K562 (cell line): ENCODE results near the gene SNX18. TPM values are rescaled to one million over a fixed set of nuclear protein-coding genes. Genes with fewer than 3 reads are reported as not detected.

Experiments used
- ATAC-seq: fragments of 200-7000 bp; cut with Tn5 transposase; 3 replicates; pipeline ENCODE4 v1.9.1; 2020; ENCODE audit warnings: moderate library complexity
- BruUV-seq: library from RNA; stranded (reverse); fragments of 400-500 nt; replicated peaks from 2 replicates; lab custom pipeline; 2021; lab: Mats Ljungman, UMichigan
- CTCF ChIA-PET: fragments of 300-600 bp; formaldehyde crosslinking; extraction: SDS; loops from one replicate; lab custom pipeline; 2021; ENCODE audit warnings: low intra/inter-chr PET ratio; lab: Yijun Ruan, JAX
- POLR2A ChIA-PET: fragments of 300-600, 350-650 bp; sonication (Branson Sonifier 250); formaldehyde crosslinking; extraction: SDS; loops from one replicate; lab custom pipeline; 2021; ENCODE audit warnings: antibody characterized with exemption, inconsistent platforms; lab: Yijun Ruan, JAX
- DNase-seq, 4 experiments: peaks; one replicate each; pipeline versions ENCODE4 v3.0.0 to v3.0.0-alpha.2; 2011 to 2018; ENCODE audit warnings: low spot score in 3 of 4, mixed read lengths in 3 of 4; ENCODE audit errors: extremely low read depth in 1 of 4
- FAIRE-seq: peaks from 2 replicates; lab custom pipeline; 2011; peaks lifted over from hg19 to GRCh38; lab: Jason Lieb, UNC
- H2AFZ ChIP-seq: 2 replicates; pipeline ENCODE4 v1.6.0; 2011; ENCODE audit warnings: low read depth, low read length, control low read depth, inconsistent platforms
- H3K27ac ChIP-seq: fragments of 200-600 bp; 3 replicates; pipeline ENCODE4 v1.8.0; 2011; ENCODE audit warnings: low read depth, mild to moderate bottlenecking, control low read depth, inconsistent platforms, low read length, moderate library complexity, mixed read lengths; ENCODE audit errors: extremely low read depth
- H3K27me3 ChIP-seq, 2 experiments: fragments of 300-600 bp in 1 of 2; 2 replicates in 1 of 2; 3 replicates in 1 of 2; pipeline versions ENCODE4 v1.6.0 to v1.8.0; 2011; ENCODE audit warnings: inconsistent platforms in 2 of 2, low read length in 2 of 2, mild to moderate bottlenecking in 1 of 2, mixed read lengths in 1 of 2, moderate library complexity in 1 of 2; ENCODE audit not compliant: control insufficient read depth in 2 of 2, insufficient read depth in 2 of 2
- H3K36me3 ChIP-seq: fragments of 300-600 bp; 3 replicates; pipeline ENCODE4 v1.8.0; 2011; ENCODE audit warnings: mild to moderate bottlenecking, low read length, inconsistent platforms; ENCODE audit not compliant: control insufficient read depth, insufficient read depth
- H3K4me1 ChIP-seq, 2 experiments: fragments of 200-600 bp in 1 of 2; replicated peaks in 1 of 2; 2 replicates in 1 of 2; 3 replicates in 1 of 2; pipeline versions ENCODE4 v1.5.1 to v1.8.0; 2011; ENCODE audit warnings: inconsistent platforms in 2 of 2, low read length in 2 of 2, mild to moderate bottlenecking in 1 of 2, mixed read lengths in 1 of 2, moderate library complexity in 1 of 2; ENCODE audit not compliant: control insufficient read depth in 2 of 2, insufficient read depth in 2 of 2
- H3K4me2 ChIP-seq: 2 replicates; pipeline ENCODE4 v1.6.1; 2011; ENCODE audit warnings: low read length, control low read depth, inconsistent platforms, mixed read lengths; ENCODE audit not compliant: insufficient read depth
- H3K4me3 ChIP-seq: fragments of 200-600 bp; sonication (generic), shearing (Covaris generic); 2 replicates; pipeline ENCODE4 v1.5.1; 2016; ENCODE audit warnings: control low read depth, inconsistent platforms
- H3K79me2 ChIP-seq: fragments of 200-600 bp; 3 replicates; pipeline ENCODE4 v1.8.0; 2011; ENCODE audit warnings: low read length, inconsistent platforms; ENCODE audit not compliant: control insufficient read depth, insufficient read depth
- H3K9ac ChIP-seq, 2 experiments: 2 replicates each; pipeline versions ENCODE4 v1.6.0 to v1.6.1; 2011; ENCODE audit warnings: low read depth in 2 of 2, low read length in 2 of 2, control low read depth in 1 of 2, inconsistent platforms in 1 of 2, mild to moderate bottlenecking in 1 of 2, mixed read lengths in 1 of 2; ENCODE audit not compliant: insufficient read depth in 1 of 2
- H3K9me1 ChIP-seq: one replicate; pipeline ENCODE4 v1.6.0; 2011; ENCODE audit warnings: inconsistent platforms, mild to moderate bottlenecking, low read length, moderate library complexity; ENCODE audit not compliant: control insufficient read depth, insufficient read depth
- H3K9me3 ChIP-seq: replicated peaks from 2 replicates; pipeline ENCODE4 v1.5.1; 2011; ENCODE audit warnings: low read depth, low read length, inconsistent platforms; ENCODE audit not compliant: control insufficient read depth, insufficient read depth
- H4K20me1 ChIP-seq: replicated peaks from 2 replicates; pipeline ENCODE4 v1.6.1; 2011; ENCODE audit warnings: low read length, inconsistent platforms, mixed read lengths; ENCODE audit not compliant: control insufficient read depth, insufficient read depth
- CGGBP1 ChIP-seq: fragments of 250-450 bp; sonication (Bioruptor Pico); IDR thresholded peaks from 2 replicates; pipeline ENCODE4 v1.9.0; 2021; ENCODE audit warnings: mild to moderate bottlenecking
- CTCFL ChIP-seq: IDR thresholded peaks from 2 replicates; pipeline ENCODE4 v1.6.1; 2011; ENCODE audit warnings: borderline replicate concordance, low read depth, mild to moderate bottlenecking, moderate library complexity, low read length; ENCODE audit not compliant: insufficient read depth, poor library complexity, severe bottlenecking
- HMGN3 ChIP-seq: IDR thresholded peaks from 2 replicates; pipeline ENCODE4 v1.6.1; 2011; ENCODE audit warnings: borderline replicate concordance, low read depth, mild to moderate bottlenecking, mixed read lengths, low read length; ENCODE audit not compliant: insufficient read length; ENCODE audit errors: extremely low read depth
- MEIS2 ChIP-seq: fragments of 450-650 bp; IDR thresholded peaks from 2 replicates; pipeline ENCODE4 v1.6.1; 2014; ENCODE audit warnings: mild to moderate bottlenecking; ENCODE audit not compliant: partially characterized antibody
- PBX2 ChIP-seq, 2 experiments: IDR thresholded peaks in 1 of 2; conservative IDR thresholded peaks in 1 of 2; 2 replicates each; pipeline ENCODE4 v1.6.1; 2016; ENCODE audit warnings: low read depth in 2 of 2, mild to moderate bottlenecking in 1 of 2, missing compliant biosample characterization in 1 of 2, missing genetic modification characterization in 1 of 2, moderate library complexity in 1 of 2
- PKNOX1 ChIP-seq: fragments of 450-650 bp; IDR thresholded peaks from 2 replicates; pipeline ENCODE4 v1.6.1; 2016
- TFAM ChIP-seq: fragments of 250-450 bp; sonication (Bioruptor Pico); conservative IDR thresholded peaks from 2 replicates; pipeline ENCODE4 v1.5.0; 2021; ENCODE audit warnings: mild to moderate bottlenecking, moderate library complexity
- ZNF165 ChIP-seq: fragments of 250-450 bp; sonication (Bioruptor Pico); IDR thresholded peaks from 2 replicates; pipeline ENCODE4 v1.4.0; 2020; ENCODE audit warnings: borderline replicate concordance
- in situ Hi-C: fragments of 300-500 bp; cut with MboI; formaldehyde crosslinking; loops from 4 replicates; pipeline ENCODE4 v1.15.0; 2018; ENCODE audit warnings: inconsistent platforms, mixed read lengths
- intact Hi-C: fragments of 100-400 bp; cut with micrococcal nuclease; formaldehyde crosslinking; loops from 2 replicates; pipeline ENCODE4 v1.14.2; 2022
- polyA plus RNA-seq, 8 experiments: library from polyadenylated mRNA; depleted of rRNA in 4 of 8; stranded (reverse) in 5 of 8; unstranded in 3 of 8; fragments of >200 nt; fragmentation: Nextera tagmentation in 2 of 8; fragmentation: Illumina TruSeq in 1 of 8; extraction: Ambion mirVana in 2 of 8; extraction: Trizol in 1 of 8; gene quantifications; 2 replicates each; pipeline versions ENCODE4 v1.2.1 to v1.2.3, GENCODE V29; 2011 to 2014; ENCODE audit warnings: inconsistent platforms in 1 of 8, missing spikeins in 1 of 8
- total RNA-seq, 7 experiments: library from RNA; depleted of rRNA in 6 of 7; stranded (reverse); fragments of >200 nt in 6 of 7; fragmentation: Illumina TruSeq in 2 of 7; extraction: Trizol in 2 of 7; gene quantifications; 2 replicates each; pipeline versions ENCODE4 v1.2.1 to v1.2.3, GENCODE V29; 2011 to 2021; ENCODE audit warnings: low replicate concordance in 1 of 7

SNX18 gene
- total and polyA plus RNA-seq, 9 of the 15 experiments (the other 6 are each of a cell fraction or from before 2014, with no cell fraction given) = 2.3 to 8.8 (median 6.0) TPM

- ATAC-seq (no peak), FAIRE-seq (no peak), DNase-seq (no peak)
- Histone ChIP-seq H2AFZ (no peak overlapping the region), H3K27ac (no peak overlapping the region), H3K9ac (no peak overlapping the region), H3K9me1 (no peaks in the 10 kb centered on the region), H3K4me1 (no peaks in the 10 kb centered on the region), H3K9me3 (no peaks in the 10 kb centered on the region), H3K4me2 (no peak overlapping the region), H3K36me3 (no peaks in the 10 kb centered on the region), H3K4me3 (no peak overlapping the region), H4K20me1 (no peaks in the 10 kb centered on the region), H3K27me3 (no peaks in the 10 kb centered on the region), H3K79me2 (no peaks in the 10 kb centered on the region)
- no TSS peak for BruUV-seq
- ChIA-PET POLR2A (interaction anchor here (1.0 kb wide), 1 partner anchor 185 kb away, joined by 6 read pairs; the partner anchor contains the start of gene ARL15), CTCF (no interaction called here)
- intact Hi-C loops = no loop called here
- in situ Hi-C loops = loop anchor here (25.0 kb wide), 1 partner anchor 1058 kb away; no protein-coding TSS in a partner anchor
- TF ChIP-seq HMGN3 = no peak
- TF ChIP-seq PBX2 (CRISPR knock-in tag; IDR thresholded peaks at IDR 0.05; ENCODE audit: low read depth) = no peak
- 0 out of 2 replicates have a peak, but pooled peaks have one; percentile 20 for TF ChIP-seq PBX2 (tag; conservative IDR thresholded peaks at IDR 0.05; ENCODE audit: low read depth)
- no peak for TF ChIP-seq ZNF165 (CRISPR knock-in tag)
- no peak for TF ChIP-seq CTCFL
- peak; percentile 55 for TF ChIP-seq MEIS2
- 0 out of 2 replicates have a peak, but pooled peaks have one; percentile 36 for TF ChIP-seq PKNOX1
- no peak for TF ChIP-seq CGGBP1 (CRISPR knock-in tag)
- TF ChIP-seq TFAM (CRISPR knock-in tag) = no peak
Measured at GRCh38 chr5:54495027-54495426, 22.5 kb upstream of the SNX18 start.
